KMS-11 (cell line): ENCODE results near the gene LUC7L.

ENCODE experiments used
- H2AFZ ChIP-seq: fragments of 200-600 bp; sonication (generic); 2 replicates; pipeline ENCODE4 v1.6.1; 2016; ENCODE audit warnings: antibody characterized with exemption, mixed run types, low read depth
- H3K27ac ChIP-seq: fragments of 200-600 bp; sonication (generic); 2 replicates; pipeline ENCODE4 v1.6.1; 2016; ENCODE audit warnings: mild to moderate bottlenecking, mixed run types
- H3K27me3 ChIP-seq: fragments of 200-600 bp; sonication (generic); 2 replicates; pipeline ENCODE4 v1.6.1; 2017; ENCODE audit warnings: mild to moderate bottlenecking, low read depth, mixed run types, moderate library complexity; ENCODE audit not compliant: insufficient read depth
- H3K36me3 ChIP-seq: fragments of 200-600 bp; sonication (generic); 2 replicates; pipeline ENCODE4 v1.6.1; 2017; ENCODE audit warnings: mild to moderate bottlenecking, mixed run types; ENCODE audit not compliant: insufficient read depth
- H3K4me1 ChIP-seq: fragments of 200-600 bp; sonication (generic); 2 replicates; pipeline ENCODE4 v1.6.1; 2016; ENCODE audit warnings: mild to moderate bottlenecking, low read depth, mixed run types; ENCODE audit not compliant: poor library complexity, severe bottlenecking
- H3K4me2 ChIP-seq: fragments of 200-600 bp; sonication (generic); 2 replicates; pipeline ENCODE4 v1.7.0; 2016; ENCODE audit warnings: mild to moderate bottlenecking, mixed run types
- H3K4me3 ChIP-seq: fragments of 200-600 bp; sonication (generic); IDR thresholded peaks from 2 replicates; pipeline ENCODE4 v1.6.1; 2017; ENCODE audit warnings: low read depth, low read length, mixed read lengths; ENCODE audit not compliant: insufficient read depth
- H3K79me2 ChIP-seq: fragments of 200-600 bp; sonication (generic); 2 replicates; pipeline ENCODE4 v1.6.1; 2016; ENCODE audit warnings: low read depth, mixed run types; ENCODE audit not compliant: insufficient read depth
- H3K9ac ChIP-seq: fragments of 200-600 bp; sonication (generic); 2 replicates; pipeline ENCODE4 v1.6.1; 2016; ENCODE audit warnings: mild to moderate bottlenecking, mixed run types
- H4K20me1 ChIP-seq: fragments of 200-600 bp; sonication (generic); 2 replicates; pipeline ENCODE4 v1.6.1; 2016; ENCODE audit warnings: mild to moderate bottlenecking, mixed run types; ENCODE audit not compliant: insufficient read depth
- TF ChIP-seq, protein P1 (sequence below): fragments of 200-600 bp; sonication (generic); conservative IDR thresholded peaks from 2 replicates; pipeline ENCODE4 v1.6.1; 2017; ENCODE audit warnings: low read depth, mild to moderate bottlenecking, antibody characterized with exemption, low read length, moderate library complexity, mixed read lengths

Gene LUC7L

GRCh38 chr16:149024-149660, 80.1 kb downstream of the LUC7L start:
- Histone ChIP-seq H3K27me3 (peaks cover 60% of the 10 kb centered on the region), H3K4me2 (no peak overlapping the region), H2AFZ (no peak overlapping the region), H3K36me3 (no peaks in the 10 kb centered on the region), H4K20me1 (no peaks in the 10 kb centered on the region), H3K4me3 (no peak overlapping the region), H3K79me2 (no peaks in the 10 kb centered on the region), H3K9ac (no peak overlapping the region), H3K4me1 (no peaks in the 10 kb centered on the region), H3K27ac (no peak overlapping the region)
- TF ChIP-seq, protein P1, sequence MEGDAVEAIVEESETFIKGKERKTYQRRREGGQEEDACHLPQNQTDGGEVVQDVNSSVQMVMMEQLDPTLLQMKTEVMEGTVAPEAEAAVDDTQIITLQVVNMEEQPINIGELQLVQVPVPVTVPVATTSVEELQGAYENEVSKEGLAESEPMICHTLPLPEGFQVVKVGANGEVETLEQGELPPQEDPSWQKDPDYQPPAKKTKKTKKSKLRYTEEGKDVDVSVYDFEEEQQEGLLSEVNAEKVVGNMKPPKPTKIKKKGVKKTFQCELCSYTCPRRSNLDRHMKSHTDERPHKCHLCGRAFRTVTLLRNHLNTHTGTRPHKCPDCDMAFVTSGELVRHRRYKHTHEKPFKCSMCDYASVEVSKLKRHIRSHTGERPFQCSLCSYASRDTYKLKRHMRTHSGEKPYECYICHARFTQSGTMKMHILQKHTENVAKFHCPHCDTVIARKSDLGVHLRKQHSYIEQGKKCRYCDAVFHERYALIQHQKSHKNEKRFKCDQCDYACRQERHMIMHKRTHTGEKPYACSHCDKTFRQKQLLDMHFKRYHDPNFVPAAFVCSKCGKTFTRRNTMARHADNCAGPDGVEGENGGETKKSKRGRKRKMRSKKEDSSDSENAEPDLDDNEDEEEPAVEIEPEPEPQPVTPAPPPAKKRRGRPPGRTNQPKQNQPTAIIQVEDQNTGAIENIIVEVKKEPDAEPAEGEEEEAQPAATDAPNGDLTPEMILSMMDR, result no peak

DNA sequence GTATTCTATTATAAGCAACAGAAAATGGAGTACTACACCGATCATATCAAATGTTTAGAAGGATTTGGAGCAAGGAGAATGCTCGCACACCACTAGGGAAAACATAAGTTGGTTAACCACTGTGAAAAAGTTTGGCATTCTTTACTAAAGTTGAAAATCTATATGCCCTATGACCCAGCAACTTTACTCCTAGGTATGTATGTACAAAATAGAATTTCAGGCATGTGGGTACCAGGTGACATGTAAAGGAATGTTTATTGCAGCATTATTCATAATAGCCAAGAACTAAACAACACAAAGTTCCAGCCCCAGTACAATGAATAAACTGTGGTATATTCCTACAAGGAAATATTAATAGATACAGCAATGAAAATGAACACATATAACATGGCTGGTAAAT, 82.6 kb downstream of the LUC7L start:
- Histone ChIP-seq H4K20me1 (no peaks in the 10 kb centered on the region), H3K27me3 (peaks cover 70% of the 10 kb centered on the region), H3K4me1 (no peaks in the 10 kb centered on the region), H3K36me3 (no peaks in the 10 kb centered on the region), H3K4me3 (no peak overlapping the region), H3K4me2 (no peak overlapping the region), H3K79me2 (no peaks in the 10 kb centered on the region), H2AFZ (no peak overlapping the region), H3K9ac (no peak overlapping the region), H3K27ac (no peak overlapping the region)
- TF ChIP-seq, protein P1, result no peak

DNA sequence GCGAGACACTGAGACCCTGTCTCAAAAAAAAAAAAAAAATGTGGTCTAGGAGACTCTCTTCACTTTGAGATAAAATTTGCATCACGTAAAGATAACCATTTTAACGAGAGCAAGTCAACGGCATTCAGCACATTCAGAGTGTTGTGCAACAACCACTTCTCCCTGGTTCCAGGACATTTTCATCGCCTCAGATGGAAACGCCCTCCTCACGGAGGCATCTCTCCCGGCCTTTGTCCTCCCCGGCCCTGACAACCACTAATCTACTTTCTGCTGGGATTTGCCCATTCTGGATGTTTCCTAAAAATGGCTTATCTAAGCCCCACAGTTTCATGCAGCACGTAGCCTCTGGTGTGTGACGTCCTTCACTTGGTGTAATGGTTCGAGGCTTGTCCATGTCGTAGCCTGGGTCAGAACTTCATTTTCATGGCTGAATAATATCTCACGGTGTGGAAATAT, 84.4 kb downstream of the LUC7L start:
- peaks cover 54% of the 10 kb centered on the region for H3K27me3 ChIP-seq
- no peaks in the 10 kb centered on the region for H3K36me3 ChIP-seq
- no peaks in the 10 kb centered on the region for H3K79me2 ChIP-seq
- TF ChIP-seq, protein P1, result no peak
- no peak overlapping the region for H3K9ac ChIP-seq
- no peak overlapping the region for H3K4me2 ChIP-seq
- no peak overlapping the region for H2AFZ ChIP-seq
- H3K27ac ChIP-seq, result no peak overlapping the region
- H3K4me3 ChIP-seq, result no peak overlapping the region
- no peaks in the 10 kb centered on the region for H4K20me1 ChIP-seq
- H3K4me1 ChIP-seq, result no peaks in the 10 kb centered on the region

GRCh38 chr16:143456-143855, 85.8 kb downstream of the LUC7L start:
- H3K4me2 ChIP-seq, result no peak overlapping the region

More at GRCh38 chr16:143456-143855, 85.8 kb downstream of the LUC7L start:
- TF ChIP-seq, protein P1, result no peak
- Histone ChIP-seq H3K4me1 (no peaks in the 10 kb centered on the region), H3K9ac (no peak overlapping the region), H2AFZ (no peak overlapping the region), H3K27ac (no peak overlapping the region), H3K27me3 (peaks cover 40% of the 10 kb centered on the region; the same call in 1 of the 2 replicates), H3K4me3 (no peak overlapping the region), H4K20me1 (no peaks in the 10 kb centered on the region), H3K36me3 (no peaks in the 10 kb centered on the region), H3K79me2 (no peaks in the 10 kb centered on the region)
